Liver (tissue), 3 donors: Measurements from ENCODE around the gene SURF2.

Source experiments
- CTCF ChIP-seq: fragments of 150-350 bp; IDR thresholded peaks from 2 replicates; pipeline ENCODE4 v1.5.1; 2017; ENCODE audit warnings: improper control_type of control experiment, low read depth, low read length; ENCODE audit not compliant: missing input control
- EGR1 ChIP-seq, 2 donors: IDR thresholded peaks; 2 replicates each; pipeline ENCODE4 v1.6.1; 2016 to 2018; ENCODE audit warnings: antibody characterized with exemption in 2 of 2, low read depth in 2 of 2
- FOXA1 ChIP-seq: IDR thresholded peaks from 2 replicates; pipeline ENCODE4 v1.6.1; 2016; ENCODE audit warnings: antibody characterized with exemption
- FOXA2 ChIP-seq: IDR thresholded peaks from 2 replicates; pipeline ENCODE4 v1.6.1; 2016; ENCODE audit warnings: antibody characterized with exemption
- JUND ChIP-seq, 2 donors: IDR thresholded peaks; 2 replicates each; pipeline ENCODE4 v1.6.1; 2016; ENCODE audit warnings: antibody characterized with exemption in 2 of 2
- MAX ChIP-seq: IDR thresholded peaks from 2 replicates; pipeline ENCODE4 v1.6.1; 2016; ENCODE audit warnings: antibody characterized with exemption
- RAD21 ChIP-seq, 2 donors: IDR thresholded peaks; 2 replicates each; pipeline ENCODE4 v1.6.1; 2016; ENCODE audit warnings: antibody characterized with exemption in 2 of 2, mild to moderate bottlenecking in 2 of 2
- REST ChIP-seq: IDR thresholded peaks from 2 replicates; pipeline ENCODE4 v1.6.1; 2016; ENCODE audit warnings: antibody characterized with exemption, mild to moderate bottlenecking
- RXRA ChIP-seq, 2 donors: IDR thresholded peaks; 2 replicates each; pipeline ENCODE4 v1.6.1; 2017 to 2018; ENCODE audit warnings: antibody characterized with exemption in 2 of 2, mild to moderate bottlenecking in 1 of 2
- SP1 ChIP-seq: IDR thresholded peaks from 2 replicates; pipeline ENCODE4 v1.6.1; 2018; ENCODE audit warnings: antibody characterized with exemption, mild to moderate bottlenecking
- TAF1 ChIP-seq: conservative IDR thresholded peaks from 2 replicates; pipeline ENCODE4 v1.6.1; 2016; ENCODE audit warnings: antibody characterized with exemption, mild to moderate bottlenecking
- YY1 ChIP-seq: IDR thresholded peaks from 2 replicates; pipeline ENCODE4 v1.6.1; 2016; ENCODE audit warnings: antibody characterized with exemption, mild to moderate bottlenecking
- ZBTB33 ChIP-seq: IDR thresholded peaks from 2 replicates; pipeline ENCODE4 v1.6.1; 2016; ENCODE audit warnings: antibody characterized with exemption
- donor health status: healthy.
- donor health status: healthy.

- no peak for TF ChIP-seq YY1
- no peak for TF ChIP-seq CTCF
- no peak for TF ChIP-seq RXRA (IDR thresholded peaks at IDR 0.05)
- TF ChIP-seq TAF1, result no peak
- TF ChIP-seq RAD21 (IDR thresholded peaks at IDR 0.05), result no peak
- no peak for TF ChIP-seq ZBTB33
- no peak for TF ChIP-seq FOXA2
- TF ChIP-seq FOXA1, result no peak
- no peak for TF ChIP-seq JUND (IDR thresholded peaks at IDR 0.05)
- no peak for TF ChIP-seq REST
- no peak for TF ChIP-seq MAX
- TF ChIP-seq SP1, result no peak
- TF ChIP-seq EGR1 (IDR thresholded peaks at IDR 0.05; ENCODE audit: low read depth in 2 of 2), result no peak
Measured at GRCh38 chr9:133379153-133380086, 23.1 kb downstream of the SURF2 start.
